Right atrium auricular region (tissue), 2 donors: ENCODE data around the gene GNGT1. TPM values are rescaled to one million over a fixed set of nuclear protein-coding genes. Genes with fewer than 3 reads are reported as not detected.
"Not testable (repeated sequence)": the region's sequence is repeated elsewhere in the genome, so short reads cannot be mapped to it uniquely, and the experiment has no call there.

Experiments used
- DNase-seq: peaks from one replicate; pipeline ENCODE4 v3.0.0-alpha.2; 2019; ENCODE audit warnings: low spot score
- H3K27ac ChIP-seq, 2 donors: fragments of 200-600 bp; sonication (generic); 1 replicate in 1 of 2; 2 replicates in 1 of 2; pipeline ENCODE4 v1.5.1; 2016 to 2019
- H3K27me3 ChIP-seq, 2 donors: fragments of 200-600 bp; sonication (generic); one replicate each; pipeline versions ENCODE4 v1.5.1 to v1.6.0; 2017 to 2019
- H3K36me3 ChIP-seq: fragments of 200-600 bp; sonication (generic); one replicate; pipeline ENCODE4 v1.5.1; 2016
- H3K4me1 ChIP-seq, 2 donors: fragments of 200-600 bp; sonication (generic); one replicate each; pipeline versions ENCODE4 v1.5.1 to v1.6.0; 2017 to 2019
- H3K4me3 ChIP-seq, 2 donors: fragments of 200-600 bp; sonication (generic); 1 replicate in 1 of 2; 2 replicates in 1 of 2; pipeline ENCODE4 v1.5.1; 2017 to 2019; ENCODE audit warnings: mild to moderate bottlenecking in 1 of 2, moderate library complexity in 1 of 2
- H3K9me3 ChIP-seq, 2 donors: fragments of 200-600 bp; sonication (generic); one replicate each; pipeline ENCODE4 v1.5.1; 2019
- CTCF ChIP-seq, 2 donors: fragments of 200-600 bp; sonication (generic); IDR thresholded peaks; one replicate each; pipeline ENCODE4 v1.5.1; 2019; ENCODE audit warnings: antibody characterized with exemption in 2 of 2
- total RNA-seq, 2 donors: library from RNA; depleted of rRNA; stranded (reverse); fragments of >200 nt; gene quantifications; one replicate each; pipeline ENCODE4 v1.1.0, GENCODE V29; 2016

Gene GNGT1
- total RNA-seq, 2 donors from 2014 or later = not detected

- Histone ChIP-seq H3K4me3 (no peak overlapping the region), H3K27me3 (no peaks in the 10 kb centered on the region), H3K36me3 (no peaks in the 10 kb centered on the region), H3K9me3 (no peaks in the 10 kb centered on the region), H3K27ac (peak overlapping the region in 1 of 2 donors; percentile 37), H3K4me1 (peaks cover 0 to 9% of the 10 kb centered on the region in 2 donors)
- TF ChIP-seq CTCF (IDR thresholded peaks at IDR 0.05) = no peak
- no peak for DNase-seq
Measured at GRCh38 chr7:93913197-93913596, 6.8 kb downstream of the GNGT1 start.

- TF ChIP-seq CTCF (IDR thresholded peaks at IDR 0.05) = no peak
- Histone ChIP-seq H3K36me3 (no peaks in the 10 kb centered on the region), H3K4me1 (peaks cover 0 to 9% of the 10 kb centered on the region in 2 donors), H3K4me3 (no peak overlapping the region), H3K27me3 (no peaks in the 10 kb centered on the region), H3K27ac (peak overlapping the region in 1 of 2 donors; percentile 66), H3K9me3 (no peaks in the 10 kb centered on the region)
- DNase-seq = no peak
Measured at GRCh38 chr7:93914581-93915066, 8.3 kb downstream of the GNGT1 start.

GRCh38 chr7:93915206-93915842 lies 9.0 kb downstream of the GNGT1 start:
- not testable (repeated sequence) for H3K4me1 ChIP-seq, H3K9me3 ChIP-seq, H3K27me3 ChIP-seq, DNase-seq, H3K4me3 ChIP-seq, H3K36me3 ChIP-seq
- peak overlapping the region in 1 of 2 donors; percentile 66 for H3K27ac ChIP-seq

DNA sequence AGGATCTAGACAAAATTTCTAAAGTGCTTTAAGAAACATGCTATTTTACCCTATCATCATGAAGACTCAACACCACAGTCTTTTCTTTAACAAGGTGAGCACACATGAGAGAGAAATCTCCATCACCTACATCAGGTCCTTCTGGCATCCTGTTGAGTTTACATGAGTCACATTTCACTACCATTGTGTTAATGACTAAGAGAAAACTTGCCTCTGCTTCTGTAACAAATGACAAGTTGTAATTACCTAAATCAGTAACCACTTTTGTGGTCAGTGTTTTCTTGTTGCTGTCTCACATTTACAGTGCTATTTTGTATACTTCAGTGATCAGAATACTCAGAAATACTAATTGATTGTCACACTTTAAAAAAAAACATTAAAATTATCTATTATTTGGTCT lies 9.5 kb downstream of the GNGT1 start:
- not testable (repeated sequence) for H3K4me3 ChIP-seq, H3K36me3 ChIP-seq, DNase-seq, H3K4me1 ChIP-seq, H3K9me3 ChIP-seq, H3K27me3 ChIP-seq
- peak overlapping the region in 1 of 2 donors; percentile 66 for H3K27ac ChIP-seq

- not testable (repeated sequence) for H3K36me3 ChIP-seq, DNase-seq
Measured at GRCh38 chr7:93916315-93916714, 9.9 kb downstream of the GNGT1 start.

DNA sequence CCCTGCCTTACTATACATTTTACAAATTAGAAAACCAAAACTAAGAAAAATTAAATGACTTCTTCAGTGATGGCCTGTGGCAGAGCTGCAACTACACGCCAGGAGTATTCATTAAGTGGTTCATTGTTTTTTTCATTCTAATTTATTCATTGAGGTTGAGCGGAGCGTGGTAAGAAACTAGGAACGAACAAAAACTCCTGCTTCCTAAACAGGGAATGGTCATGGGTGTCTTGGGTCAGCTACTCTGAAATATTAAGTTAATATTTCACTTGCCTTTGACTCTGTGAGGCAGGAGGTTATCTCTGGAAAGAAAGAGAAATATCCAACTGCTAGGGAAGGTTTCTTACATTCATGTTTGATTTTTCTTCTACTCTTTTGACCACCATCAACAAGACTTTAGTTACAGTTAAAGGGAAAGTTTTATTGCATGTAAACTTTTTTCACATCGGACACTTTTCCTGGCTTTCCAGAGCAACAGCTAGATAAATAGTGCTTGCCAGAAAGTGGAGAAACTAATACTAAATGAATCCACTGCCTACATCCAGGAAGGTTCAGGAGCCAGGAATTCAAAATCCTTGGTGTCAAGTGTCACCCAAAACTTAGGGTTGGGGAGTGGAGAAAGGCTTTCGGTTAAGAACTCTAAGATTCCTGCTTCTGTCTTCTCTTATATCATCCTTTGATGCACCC lies 14.3 kb downstream of the GNGT1 start:
- peak overlapping the region; percentile 47 to 66 for H3K4me3 ChIP-seq
- no peaks in the 10 kb centered on the region for H3K36me3 ChIP-seq
- H3K27me3 ChIP-seq = no peaks in the 10 kb centered on the region
- TF ChIP-seq CTCF (IDR thresholded peaks at IDR 0.05) = no peak
- H3K27ac ChIP-seq = peak overlapping the region; percentile 88 to 91
- no peaks in the 10 kb centered on the region for H3K9me3 ChIP-seq
- DNase-seq = no peak
- peaks cover 0 to 22% of the 10 kb centered on the region in 2 donors for H3K4me1 ChIP-seq

More at GRCh38 chr7:93916315-93916714, 9.9 kb downstream of the GNGT1 start:
- not testable (repeated sequence) for H3K9me3 ChIP-seq, H3K4me3 ChIP-seq, H3K4me1 ChIP-seq, H3K27ac ChIP-seq, H3K27me3 ChIP-seq

DNA sequence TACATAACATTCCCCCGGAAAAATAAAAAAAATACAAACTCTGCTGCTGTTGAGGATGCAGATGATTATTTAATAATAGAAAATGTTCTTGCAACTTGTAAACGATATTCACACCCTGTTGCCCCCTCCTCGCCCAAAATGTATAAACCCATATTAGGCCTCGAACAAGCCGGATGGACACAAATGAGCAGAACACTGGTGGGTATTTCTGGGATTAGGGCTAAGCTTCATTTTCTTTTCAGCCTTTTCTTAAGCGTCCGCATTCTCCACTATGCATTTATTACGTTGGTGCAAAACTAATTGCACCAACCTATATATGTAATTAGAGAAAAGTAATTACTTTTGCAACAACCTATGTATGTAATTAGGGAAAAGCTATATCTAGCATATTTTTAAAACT lies 14.8 kb downstream of the GNGT1 start:
- Histone ChIP-seq H3K36me3 (peaks cover 3% of the 10 kb centered on the region), H3K27me3 (no peaks in the 10 kb centered on the region), H3K9me3 (no peaks in the 10 kb centered on the region), H3K4me1 (peaks cover 0 to 27% of the 10 kb centered on the region in 2 donors), H3K4me3 (peak overlapping the region; percentile 47 to 66), H3K27ac (peak overlapping the region; percentile 88 to 91)
- no peak for TF ChIP-seq CTCF (IDR thresholded peaks at IDR 0.05)
- no peak for DNase-seq
